Right atrium auricular region (tissue), 2 donors: ENCODE results near the gene USP36. TPM values are rescaled to one million over a fixed set of nuclear protein-coding genes. Genes with fewer than 3 reads are reported as not detected.

Source experiments
- DNase-seq: peaks from one replicate; pipeline ENCODE4 v3.0.0-alpha.2; 2019; ENCODE audit warnings: low spot score
- H3K27ac ChIP-seq, 2 donors: fragments of 200-600 bp; sonication (generic); 1 replicate in 1 of 2; 2 replicates in 1 of 2; pipeline ENCODE4 v1.5.1; 2016 to 2019
- H3K27me3 ChIP-seq, 2 donors: fragments of 200-600 bp; sonication (generic); one replicate each; pipeline versions ENCODE4 v1.5.1 to v1.6.0; 2017 to 2019
- H3K36me3 ChIP-seq: fragments of 200-600 bp; sonication (generic); one replicate; pipeline ENCODE4 v1.5.1; 2016
- H3K4me1 ChIP-seq, 2 donors: fragments of 200-600 bp; sonication (generic); one replicate each; pipeline versions ENCODE4 v1.5.1 to v1.6.0; 2017 to 2019
- H3K4me3 ChIP-seq, 2 donors: fragments of 200-600 bp; sonication (generic); 1 replicate in 1 of 2; 2 replicates in 1 of 2; pipeline ENCODE4 v1.5.1; 2017 to 2019; ENCODE audit warnings: mild to moderate bottlenecking in 1 of 2, moderate library complexity in 1 of 2
- H3K9me3 ChIP-seq, 2 donors: fragments of 200-600 bp; sonication (generic); one replicate each; pipeline ENCODE4 v1.5.1; 2019
- CTCF ChIP-seq, 2 donors: fragments of 200-600 bp; sonication (generic); IDR thresholded peaks; one replicate each; pipeline ENCODE4 v1.5.1; 2019; ENCODE audit warnings: antibody characterized with exemption in 2 of 2
- total RNA-seq, 2 donors: library from RNA; depleted of rRNA; stranded (reverse); fragments of >200 nt; gene quantifications; one replicate each; pipeline ENCODE4 v1.1.0, GENCODE V29; 2016

USP36 gene
- total RNA-seq, 2 donors from 2014 or later: 15.4 to 18.1 TPM

GRCh38 chr17:78855561-78856165 lies 15.0 kb upstream of the USP36 start:
- no peaks in the 10 kb centered on the region for H3K4me1 ChIP-seq
- no peak overlapping the region for H3K4me3 ChIP-seq

GRCh38 chr17:78854508-78854907 lies 13.9 kb upstream of the USP36 start:
- H3K4me3 ChIP-seq: no peak overlapping the region
- H3K4me1 ChIP-seq: no peaks in the 10 kb centered on the region
- H3K27me3 ChIP-seq: no peaks in the 10 kb centered on the region
- no peak for DNase-seq
- H3K27ac ChIP-seq: no peak overlapping the region
- no peak for TF ChIP-seq CTCF (IDR thresholded peaks at IDR 0.05)
- peaks cover 42% of the 10 kb centered on the region for H3K36me3 ChIP-seq
- H3K9me3 ChIP-seq: no peaks in the 10 kb centered on the region

More at GRCh38 chr17:78855561-78856165, 15.0 kb upstream of the USP36 start:
- H3K27me3 ChIP-seq: no peaks in the 10 kb centered on the region
- H3K9me3 ChIP-seq: no peaks in the 10 kb centered on the region
- no peak for DNase-seq
- H3K36me3 ChIP-seq: peaks cover 46% of the 10 kb centered on the region
- no peak overlapping the region for H3K27ac ChIP-seq
- TF ChIP-seq CTCF (IDR thresholded peaks at IDR 0.05): no peak

GRCh38 chr17:78853926-78854394 lies 13.3 kb upstream of the USP36 start:
- Histone ChIP-seq H3K9me3 (no peaks in the 10 kb centered on the region), H3K27ac (no peak overlapping the region), H3K4me1 (no peaks in the 10 kb centered on the region), H3K36me3 (peaks cover 42% of the 10 kb centered on the region), H3K4me3 (no peak overlapping the region), H3K27me3 (no peaks in the 10 kb centered on the region)
- no peak for DNase-seq
- TF ChIP-seq CTCF (IDR thresholded peaks at IDR 0.05): no peak

- Histone ChIP-seq H3K27ac (no peak overlapping the region), H3K36me3 (peaks cover 42% of the 10 kb centered on the region), H3K27me3 (no peaks in the 10 kb centered on the region), H3K4me1 (no peaks in the 10 kb centered on the region), H3K4me3 (no peak overlapping the region), H3K9me3 (no peaks in the 10 kb centered on the region)
- no peak for TF ChIP-seq CTCF (IDR thresholded peaks at IDR 0.05)
- DNase-seq: no peak
Measured at GRCh38 chr17:78852709-78853121, 12.1 kb upstream of the USP36 start.

GRCh38 chr17:78849026-78849425 lies 8.4 kb upstream of the USP36 start:
- DNase-seq: no peak
- H3K36me3 ChIP-seq: peaks cover 9% of the 10 kb centered on the region
- H3K27ac ChIP-seq: no peak overlapping the region
- no peaks in the 10 kb centered on the region for H3K9me3 ChIP-seq
- no peaks in the 10 kb centered on the region for H3K27me3 ChIP-seq
- no peak for TF ChIP-seq CTCF (IDR thresholded peaks at IDR 0.05)
- H3K4me3 ChIP-seq: no peak overlapping the region
- H3K4me1 ChIP-seq: no peaks in the 10 kb centered on the region

GRCh38 chr17:78847052-78847451 lies 6.4 kb upstream of the USP36 start:
- Histone ChIP-seq H3K4me1 (no peaks in the 10 kb centered on the region), H3K27me3 (no peaks in the 10 kb centered on the region), H3K27ac (no peak overlapping the region), H3K36me3 (no peaks in the 10 kb centered on the region), H3K9me3 (no peaks in the 10 kb centered on the region), H3K4me3 (no peak overlapping the region)
- no peak for TF ChIP-seq CTCF (IDR thresholded peaks at IDR 0.05)
- DNase-seq: no peak
